Measurements from ENCODE around the gene CARD6. TPM values are rescaled to one million over a fixed set of nuclear protein-coding genes. Genes with fewer than 3 reads are reported as not detected.
"Not testable (repeated sequence)": the region's sequence is repeated elsewhere in the genome, so short reads cannot be mapped to it uniquely, and the experiment has no call there.

The CARD6 gene, protein sequence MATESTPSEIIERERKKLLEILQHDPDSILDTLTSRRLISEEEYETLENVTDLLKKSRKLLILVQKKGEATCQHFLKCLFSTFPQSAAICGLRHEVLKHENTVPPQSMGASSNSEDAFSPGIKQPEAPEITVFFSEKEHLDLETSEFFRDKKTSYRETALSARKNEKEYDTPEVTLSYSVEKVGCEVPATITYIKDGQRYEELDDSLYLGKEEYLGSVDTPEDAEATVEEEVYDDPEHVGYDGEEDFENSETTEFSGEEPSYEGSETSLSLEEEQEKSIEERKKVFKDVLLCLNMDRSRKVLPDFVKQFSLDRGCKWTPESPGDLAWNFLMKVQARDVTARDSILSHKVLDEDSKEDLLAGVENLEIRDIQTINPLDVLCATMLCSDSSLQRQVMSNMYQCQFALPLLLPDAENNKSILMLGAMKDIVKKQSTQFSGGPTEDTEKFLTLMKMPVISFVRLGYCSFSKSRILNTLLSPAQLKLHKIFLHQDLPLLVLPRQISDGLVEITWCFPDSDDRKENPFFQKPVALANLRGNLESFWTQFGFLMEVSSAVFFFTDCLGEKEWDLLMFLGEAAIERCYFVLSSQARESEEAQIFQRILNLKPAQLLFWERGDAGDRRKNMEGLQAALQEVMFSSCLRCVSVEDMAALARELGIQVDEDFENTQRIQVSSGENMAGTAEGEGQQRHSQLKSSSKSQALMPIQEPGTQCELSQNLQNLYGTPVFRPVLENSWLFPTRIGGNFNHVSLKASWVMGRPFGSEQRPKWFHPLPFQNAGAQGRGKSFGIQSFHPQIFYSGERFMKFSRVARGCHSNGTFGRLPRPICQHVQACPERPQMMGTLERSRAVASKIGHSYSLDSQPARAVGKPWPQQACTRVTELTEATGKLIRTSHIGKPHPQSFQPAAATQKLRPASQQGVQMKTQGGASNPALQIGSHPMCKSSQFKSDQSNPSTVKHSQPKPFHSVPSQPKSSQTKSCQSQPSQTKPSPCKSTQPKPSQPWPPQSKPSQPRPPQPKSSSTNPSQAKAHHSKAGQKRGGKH
- polyA plus RNA-seq (ENCODE audit: insufficient read length in 12 of 12): 1 to 10 TPM in 11 of 12 donors, not detected in 1; 1.5 to 4.8 (median 2.0) TPM
- long read RNA-seq, donor 1: 0 reads
- long read RNA-seq, donor 2: 0 reads
- long read RNA-seq, donor 3: 0 reads
- long read RNA-seq, donor 4: 0 reads
- long read RNA-seq, donor 5, full-length matches to known transcripts: 1 of 1 reads
- long read RNA-seq, donor 5, partial matches to known transcripts: 0 of 1 reads
- long read RNA-seq, donor 5, other reads (novel, unspliced or antisense): 0 of 1 reads
- long read RNA-seq, donor 6: 0 reads
- long read RNA-seq, donor 7, full-length matches to known transcripts: 1 of 1 reads
- long read RNA-seq, donor 7, partial matches to known transcripts: 0 of 1 reads
- long read RNA-seq, donor 7, other reads (novel, unspliced or antisense): 0 of 1 reads
- long read RNA-seq, donor 8: 0 reads
- long read RNA-seq, donor 9: 0 reads
- long read RNA-seq, donor 10: 0 reads
- long read RNA-seq, donor 11: 0 reads

DNA sequence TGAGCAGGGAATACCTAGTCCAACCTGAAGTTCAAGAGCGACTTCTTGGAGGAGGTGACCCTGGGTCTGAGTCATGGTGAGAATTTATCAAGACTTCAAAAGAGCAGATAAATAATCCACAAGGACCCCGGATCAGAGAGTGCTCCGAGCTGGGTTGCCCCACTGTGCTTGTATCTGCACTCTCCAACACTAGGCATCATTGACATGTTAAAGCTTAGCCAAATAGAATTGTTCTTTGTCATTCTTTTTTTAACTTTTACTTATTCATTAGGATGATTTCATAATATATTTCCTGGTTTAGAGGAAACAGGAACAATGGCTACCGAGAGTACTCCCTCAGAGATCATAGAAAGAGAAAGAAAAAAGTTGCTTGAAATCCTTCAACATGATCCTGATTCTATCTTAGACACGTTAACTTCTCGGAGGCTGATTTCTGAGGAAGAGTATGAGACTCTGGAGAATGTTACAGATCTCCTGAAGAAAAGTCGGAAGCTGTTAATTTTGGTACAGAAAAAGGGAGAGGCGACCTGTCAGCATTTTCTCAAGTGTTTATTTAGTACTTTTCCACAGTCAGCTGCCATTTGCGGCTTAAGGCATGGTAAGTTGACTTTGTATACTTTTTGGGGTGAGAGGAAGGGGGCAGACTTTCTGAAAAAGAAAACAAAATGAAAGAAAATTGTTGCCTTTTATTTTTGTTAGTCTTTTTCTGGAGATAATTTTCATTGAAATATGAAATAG is at the start of gene CARD6:
Gene CARD6, plus strand, starts transcription at position 300 of the 738 bp plus-strand sequence. Its CDS starts 16 bp downstream, at position 316.
- peak; percentile 11 for DNase-seq

DNA sequence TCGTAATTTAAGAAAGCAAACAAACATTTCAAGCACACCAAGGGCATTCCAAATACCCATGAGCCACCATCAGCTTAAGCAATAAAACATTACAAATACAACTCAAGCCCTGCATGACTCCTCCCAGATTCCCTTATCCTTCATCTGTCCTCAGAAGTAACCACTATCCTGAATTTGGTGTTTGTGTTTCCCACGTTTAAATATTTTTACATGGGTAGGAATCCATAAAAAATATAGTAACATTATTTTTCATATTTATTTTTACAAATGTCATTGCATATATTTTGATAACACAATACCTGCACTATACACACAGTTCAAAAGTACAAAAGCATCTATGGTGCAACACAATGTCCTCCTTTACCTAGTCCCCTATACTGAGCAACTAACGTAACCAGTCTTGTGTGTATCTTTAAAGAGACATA is 49.4 kb upstream of the CARD6 start:
- DNase-seq: no peak

DNA sequence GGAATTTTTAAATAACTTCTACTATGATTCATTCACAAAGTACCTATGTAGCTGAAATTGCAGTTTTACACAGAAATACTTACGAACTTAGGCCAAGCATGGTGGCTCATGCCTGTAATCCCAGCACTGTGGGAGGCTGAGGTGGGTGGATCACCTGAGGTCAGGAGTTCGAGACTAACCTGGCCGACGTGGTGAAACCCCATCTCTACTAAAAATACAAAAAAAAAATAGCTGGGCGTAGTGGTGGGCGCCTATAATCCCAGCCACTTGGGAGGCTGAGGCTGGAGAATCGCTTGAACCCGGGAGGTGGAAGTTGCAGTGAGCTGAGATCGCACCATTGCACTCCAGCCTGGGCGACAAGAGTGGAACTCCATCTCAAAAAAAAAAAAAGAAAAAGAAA is 48.5 kb upstream of the CARD6 start:
- not testable (repeated sequence) for DNase-seq

DNA sequence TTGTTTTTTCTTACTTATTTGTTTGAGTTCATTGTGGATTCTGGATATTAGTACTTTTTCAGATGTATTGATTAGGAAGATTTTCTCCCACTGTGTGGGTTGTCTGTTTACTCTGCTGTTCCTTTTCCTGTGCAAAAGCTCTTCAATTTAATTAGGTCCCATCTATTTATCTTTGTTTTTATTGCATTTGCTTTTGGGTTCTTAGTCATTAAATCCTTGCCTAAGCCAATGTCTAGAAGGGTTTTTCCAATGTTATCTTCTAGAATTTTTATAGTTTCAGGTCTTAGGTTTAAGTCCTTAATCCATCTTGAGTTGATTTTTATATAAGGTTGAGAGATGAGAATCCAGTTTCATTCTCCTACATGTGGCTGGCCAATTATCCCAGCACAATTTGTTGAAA is 46.8 kb upstream of the CARD6 start:
- not testable (repeated sequence) for DNase-seq

DNA sequence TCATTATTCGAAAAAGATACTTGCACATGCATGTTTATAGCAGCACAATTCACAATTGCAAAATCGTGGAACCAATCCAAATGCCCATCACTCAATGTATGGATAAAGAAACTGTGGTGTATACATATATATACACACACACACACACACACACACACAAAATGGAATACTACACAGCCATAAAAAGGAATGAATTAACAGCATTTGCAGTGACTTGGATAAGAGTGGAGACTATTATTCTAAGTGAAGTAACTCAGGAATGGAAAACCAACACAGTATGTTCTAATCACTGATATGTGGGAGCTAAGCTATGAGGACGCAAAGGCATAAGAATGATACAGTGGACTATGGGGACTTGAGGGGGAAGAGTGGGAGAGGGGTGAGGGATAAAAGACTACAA is 46.3 kb upstream of the CARD6 start:
- DNase-seq: not testable (repeated sequence)

DNA sequence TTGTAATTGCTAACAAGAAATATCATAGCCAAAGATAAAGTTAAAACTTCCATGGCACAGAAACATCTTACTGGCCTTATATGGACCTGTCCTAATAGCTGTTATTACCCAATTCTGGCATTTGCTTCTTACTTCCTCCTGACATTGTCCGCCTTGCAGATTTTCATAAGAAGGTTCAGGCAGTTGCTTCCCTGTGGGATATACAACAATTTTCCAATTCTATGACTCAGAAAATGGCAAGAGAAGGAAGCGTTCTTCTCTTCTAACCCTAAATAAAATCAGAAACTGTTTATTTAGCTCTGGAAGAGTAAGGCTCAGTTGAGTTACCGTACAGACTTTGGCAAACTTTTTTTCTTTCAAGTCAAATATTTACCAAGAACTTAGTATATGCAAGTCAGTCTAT is 44.7 kb upstream of the CARD6 start:
- peak; percentile 12 for DNase-seq

DNA sequence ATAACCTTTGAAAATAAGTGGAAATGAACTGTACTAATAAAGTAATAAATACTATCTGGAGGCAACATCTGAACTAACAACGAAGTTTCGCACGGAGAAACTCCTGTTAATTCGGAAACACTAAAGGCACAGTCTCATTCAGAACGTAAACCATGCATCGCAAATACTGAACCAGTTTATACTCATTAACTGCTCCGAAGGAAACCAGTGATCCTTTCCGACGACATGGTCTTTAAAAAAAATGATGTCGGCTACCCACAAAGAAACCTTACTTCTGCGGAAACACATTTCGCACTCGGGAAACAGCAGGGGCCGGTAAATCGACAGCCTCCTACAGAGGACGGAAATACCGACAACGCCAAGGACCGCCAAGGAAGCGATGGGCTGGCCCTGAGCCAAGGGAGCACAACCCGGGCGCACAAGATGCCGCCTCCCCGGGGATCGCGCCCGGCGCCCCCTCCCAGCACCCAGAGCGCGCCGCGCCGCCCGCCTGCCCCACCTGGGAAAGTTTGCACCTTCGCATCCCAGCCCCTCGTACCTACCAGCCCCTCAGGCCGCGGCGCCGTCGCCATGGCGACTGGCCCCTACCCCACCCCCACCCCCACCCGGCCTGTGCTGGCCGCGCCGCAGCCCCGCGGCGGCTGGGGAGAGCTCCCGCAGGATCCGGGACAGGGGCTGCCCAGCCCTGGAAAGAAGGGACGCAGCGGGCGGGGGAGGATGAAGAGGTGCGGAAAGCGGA is 43.7 kb upstream of the CARD6 start:
- peak; percentile 54 for DNase-seq

DNA sequence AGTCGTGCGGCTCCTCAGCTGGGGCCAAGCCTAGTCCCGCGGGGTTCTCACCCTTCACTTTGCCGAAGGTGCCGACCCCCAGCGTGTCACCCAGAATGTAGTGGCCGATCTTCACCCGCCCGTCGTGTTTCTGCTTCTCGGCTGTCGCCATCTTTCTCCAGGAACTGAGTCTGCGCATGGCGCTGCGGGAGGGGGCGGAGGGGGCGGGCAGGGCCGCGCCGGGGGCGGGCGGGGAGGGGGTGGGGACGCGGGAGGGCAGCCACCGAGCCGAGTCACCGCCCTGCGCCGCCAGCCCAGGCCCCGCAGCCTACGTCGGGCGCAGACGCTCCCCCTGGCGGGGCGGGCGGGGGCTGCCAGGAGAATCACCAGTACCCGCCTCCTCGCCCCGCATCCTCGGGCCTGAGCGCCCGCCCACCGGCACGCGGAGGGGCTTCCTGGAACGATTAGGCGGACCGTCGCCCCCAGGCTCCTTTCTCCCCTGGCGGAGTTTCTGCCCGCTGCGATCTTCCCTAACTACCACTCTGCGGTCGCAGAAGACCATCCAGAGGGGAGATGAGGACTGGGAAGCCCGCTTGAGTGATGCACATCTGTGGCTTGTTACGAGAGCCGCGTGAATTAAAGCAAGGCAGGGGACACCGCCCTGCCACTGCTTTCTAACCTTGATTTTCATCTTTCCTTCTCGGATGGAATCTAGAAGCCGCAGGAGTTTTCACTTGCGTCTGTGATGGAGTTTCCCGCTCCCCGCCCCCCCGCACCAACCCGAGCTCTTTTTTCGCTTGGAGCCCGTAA is 43.0 kb upstream of the CARD6 start, which contains the start of gene PRKAA1:
Gene PRKAA1, minus strand, starts transcription at position 363 of the 789 bp plus-strand sequence. Its CDS starts 185 bp downstream, at position 178.
- peak; percentile 86 for DNase-seq

DNA sequence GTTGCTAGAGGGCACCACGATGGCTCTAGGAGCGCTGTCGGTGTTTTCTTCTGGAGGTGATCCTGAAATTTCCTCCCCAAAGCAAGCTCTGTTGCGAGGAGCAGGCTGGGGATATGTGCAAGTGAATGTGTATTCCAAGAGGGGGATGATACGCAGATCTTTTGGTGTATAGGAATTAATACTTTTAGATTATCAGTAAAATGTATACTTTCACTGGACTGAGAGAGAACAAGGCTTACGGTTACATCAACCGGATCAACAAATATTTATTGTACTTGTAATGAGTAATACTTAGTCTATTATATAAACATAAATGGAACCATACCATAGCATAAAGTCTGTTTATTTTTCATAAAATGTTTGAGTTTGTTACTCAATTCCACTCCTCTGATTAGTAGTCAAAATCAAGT is 42.4 kb upstream of the CARD6 start:
- peak; percentile 55 for DNase-seq

DNA sequence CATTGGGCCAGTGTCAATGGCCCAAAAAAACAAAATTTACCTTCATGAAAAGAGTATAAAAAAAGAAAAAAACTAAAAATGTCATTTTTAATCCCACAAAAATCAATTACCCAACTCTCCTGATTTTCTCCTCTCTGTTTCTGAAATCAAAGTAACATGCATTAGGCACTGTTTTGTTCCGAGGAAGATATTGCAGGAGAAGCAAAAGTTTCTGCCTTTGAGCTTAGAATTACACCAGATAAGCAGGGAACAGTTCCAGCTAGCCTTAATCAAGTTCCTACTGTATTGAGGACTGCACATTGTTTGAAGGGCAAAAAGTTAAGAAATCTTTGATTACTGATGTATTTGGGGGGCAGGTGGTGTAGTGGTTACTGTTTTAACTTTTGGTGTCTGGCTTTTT is 41.9 kb upstream of the CARD6 start:
- no peak for DNase-seq

DNA sequence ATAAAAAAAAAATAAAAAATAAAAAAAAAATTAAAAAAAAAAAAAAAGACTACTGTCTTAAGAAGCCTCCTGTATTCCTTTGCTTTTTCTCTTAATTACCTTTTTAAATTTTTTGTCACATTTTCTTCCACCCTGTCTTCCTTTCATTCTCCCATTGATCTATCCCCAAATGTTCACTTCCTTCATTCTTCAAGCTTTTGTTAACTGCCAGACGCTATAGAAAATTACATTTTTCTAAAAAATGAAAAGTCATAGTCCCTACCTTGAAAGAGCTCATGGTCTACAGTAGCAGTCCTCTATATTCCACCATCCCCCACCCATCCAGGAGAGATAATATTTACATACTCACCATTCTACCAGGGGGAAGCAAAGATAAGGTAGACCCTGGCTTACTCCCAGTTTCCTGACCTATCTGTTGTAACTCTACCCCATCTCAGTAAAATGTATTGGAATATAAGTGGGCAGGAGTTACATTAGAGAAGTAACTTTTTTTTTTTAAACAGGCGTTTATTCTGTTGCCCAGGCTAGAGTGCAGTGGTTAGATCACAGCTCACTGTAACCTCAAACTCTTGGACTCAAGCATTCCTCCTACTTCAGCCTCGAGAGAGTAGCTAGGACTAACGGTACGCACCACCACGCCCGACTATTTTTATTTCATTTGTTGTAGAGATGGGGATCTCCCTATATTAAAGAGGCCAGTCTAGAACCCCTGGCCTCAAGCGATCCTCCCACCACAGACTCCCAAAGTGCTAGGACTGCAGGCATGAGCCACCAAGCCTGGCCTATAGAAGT is 39.2 kb upstream of the CARD6 start:
- DNase-seq: no peak

DNA sequence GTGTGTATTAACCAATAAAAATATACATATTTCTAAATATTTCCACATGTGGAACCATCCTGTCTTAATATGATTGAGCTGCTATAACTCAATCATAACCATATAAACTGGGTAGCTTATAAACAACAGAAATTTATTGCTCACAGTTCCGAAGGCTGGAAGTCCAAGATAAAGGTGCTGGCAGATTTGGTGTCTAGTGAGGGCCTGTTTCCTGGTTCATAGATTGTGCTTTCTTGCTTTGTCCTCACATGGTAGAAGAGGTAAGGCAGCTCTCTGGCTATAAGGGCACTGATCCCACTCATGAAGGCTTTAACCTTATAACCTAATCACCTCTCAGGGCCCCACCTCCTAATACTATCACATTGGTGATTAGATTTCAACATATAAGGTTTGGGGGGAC is 29.0 kb upstream of the CARD6 start:
- no peak for DNase-seq

DNA sequence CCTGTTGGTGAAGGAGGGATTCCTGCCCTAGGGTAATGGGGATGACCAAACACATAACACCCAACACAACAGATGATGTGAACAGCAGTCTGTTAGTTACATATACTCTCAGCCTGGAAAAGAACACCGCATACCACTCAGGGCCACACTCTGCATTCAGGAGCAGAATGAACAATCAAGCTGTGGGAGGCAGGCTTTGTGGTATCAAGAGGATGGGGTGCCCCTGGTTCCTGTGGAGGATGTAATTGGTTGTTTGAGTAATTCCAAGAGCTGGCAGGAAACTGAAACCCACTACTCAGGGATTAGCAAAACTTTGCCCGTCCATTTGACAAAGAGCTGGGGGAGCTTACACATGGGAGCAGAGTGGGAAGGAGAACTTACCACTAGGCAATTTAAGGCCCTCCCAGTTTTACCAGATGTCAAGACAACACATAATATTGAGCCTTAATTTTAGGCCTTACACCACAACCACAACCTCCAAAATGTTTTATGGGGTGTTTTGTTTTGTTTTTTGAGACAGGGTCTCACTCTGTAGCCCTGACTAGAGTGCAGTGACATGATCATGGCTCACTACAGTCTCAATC is 27.4 kb upstream of the CARD6 start:
- no peak for DNase-seq

DNA sequence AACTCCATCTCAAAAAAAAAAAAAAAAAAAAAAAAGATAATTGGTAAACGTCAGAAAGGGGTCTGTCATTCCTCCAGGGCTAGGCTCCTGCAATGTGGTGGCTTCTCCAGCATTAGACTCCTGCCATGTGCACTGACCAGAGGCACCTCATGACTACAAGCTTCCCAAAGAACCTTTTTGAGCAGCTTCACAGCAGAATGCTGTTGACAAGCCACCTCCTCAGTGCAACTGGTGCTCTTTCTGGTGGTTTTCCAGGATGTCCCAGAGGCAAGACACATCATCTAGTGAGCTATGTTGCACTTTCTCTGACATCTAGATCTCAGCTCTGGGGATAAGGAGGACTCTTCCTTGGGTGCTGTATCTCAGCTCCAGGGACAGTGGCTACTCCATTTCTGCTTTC is 17.7 kb upstream of the CARD6 start:
- no peak for DNase-seq

DNA sequence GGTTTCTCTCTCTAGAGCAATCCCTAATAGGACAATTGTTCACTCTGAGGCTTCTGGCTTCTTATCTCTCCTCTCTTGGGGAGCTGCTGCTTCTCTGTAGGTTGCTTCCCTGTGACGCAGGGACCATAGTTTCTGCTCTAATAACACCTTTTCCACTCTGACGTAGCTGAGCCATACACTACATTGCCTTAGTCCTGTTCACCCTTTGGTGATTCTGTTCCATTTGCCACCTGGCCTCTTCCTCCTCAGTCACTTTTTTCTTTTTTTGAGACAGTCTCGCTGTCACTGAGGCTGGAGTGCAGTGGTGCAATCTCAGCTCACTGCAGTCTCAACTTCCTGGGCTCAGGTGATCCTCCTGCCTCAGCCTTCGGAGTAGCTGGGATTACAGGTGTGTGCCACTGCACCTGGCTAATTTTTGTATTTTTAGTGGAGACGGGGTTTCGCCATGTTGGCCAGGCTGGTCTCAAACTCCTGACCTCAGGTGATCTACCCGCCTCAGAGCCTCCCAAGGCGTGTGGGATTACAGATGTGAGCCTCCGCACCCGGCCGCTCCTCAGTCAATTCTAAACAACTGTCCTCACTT is 15.6 kb upstream of the CARD6 start:
- not testable (repeated sequence) for DNase-seq

DNA sequence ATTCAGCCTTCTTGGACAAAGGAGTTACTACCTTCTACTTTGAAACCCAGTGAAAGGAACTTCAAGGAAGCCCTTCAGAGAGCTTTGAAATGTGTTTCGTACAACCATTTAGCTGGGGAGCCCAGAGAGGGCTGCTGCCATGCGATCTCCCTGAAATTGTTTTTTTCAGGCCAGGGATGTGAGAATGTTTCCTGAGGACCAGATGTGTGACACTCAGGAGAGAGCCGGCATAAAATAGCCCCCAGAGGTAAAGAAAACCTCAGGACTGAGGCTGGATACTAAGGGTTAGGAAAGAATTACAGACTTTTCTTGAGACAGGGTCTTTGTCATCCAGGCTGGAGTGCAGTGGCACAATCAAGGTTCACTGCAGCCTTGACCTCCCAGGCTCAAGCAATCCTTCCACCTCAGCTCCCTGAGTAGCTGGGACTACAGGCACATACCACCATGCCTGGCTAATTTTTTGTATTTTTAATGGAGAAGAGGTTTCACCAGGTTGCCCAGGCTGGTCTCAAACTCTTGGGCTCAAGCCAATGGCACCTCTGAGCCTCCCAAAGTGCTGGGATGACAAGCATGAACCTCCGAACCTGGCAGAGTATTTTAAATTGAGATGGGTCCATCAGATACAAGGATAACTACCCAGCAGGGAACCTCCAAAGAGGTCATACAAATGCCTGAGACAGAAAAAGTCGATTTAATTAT is 14.5 kb upstream of the CARD6 start:
- no peak for DNase-seq
